ENCODE data around the gene CPNE2. TPM values are rescaled to one million over a fixed set of nuclear protein-coding genes. Genes with fewer than 3 reads are reported as not detected.
"Not testable (repeated sequence)": the region's sequence is repeated elsewhere in the genome, so short reads cannot be mapped to it uniquely, and the experiment has no call there.

Gene CPNE2
- total and polyA plus RNA-seq, 12 donors, result 9.6 to 43.6 (median 17.1) TPM

DNA sequence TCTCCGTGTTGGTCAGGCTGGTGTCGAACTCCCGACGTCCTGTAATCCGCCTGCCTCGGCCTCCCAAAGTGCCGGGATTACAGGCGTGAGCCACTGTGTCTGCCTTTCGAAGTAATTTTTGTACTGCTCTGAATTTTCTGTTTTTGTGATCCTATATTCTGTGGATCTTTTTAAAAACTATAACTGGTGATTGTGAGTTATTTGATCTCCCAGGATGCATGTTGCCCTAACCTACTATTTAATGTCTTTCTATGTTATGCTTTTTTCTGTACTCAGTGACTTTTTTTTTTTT, 96.3 kb downstream of the CPNE2 start:
- 93 to 96% (median 95%) methylated on average over 9 of the region's 9 CpGs for WGBS, 4 donors
- intact Hi-C loops (cut with DNase I), result no loop called here
- Histone ChIP-seq H3K27me3 (no peaks in the 10 kb centered on the region), H3K9me3 (replicated peaks in 1 of 3) (no peaks in the 10 kb centered on the region), H3K4me3 (no peak overlapping the region), H3K4me1 (replicated peaks in 1 of 2) (peaks cover 9 to 38% of the 10 kb centered on the region in 2 donors), H3K27ac (no peak overlapping the region), H3K36me3 (replicated peaks in 1 of 2) (no peaks in the 10 kb centered on the region)
- TF ChIP-seq POLR2A (IDR thresholded peaks at IDR 0.05), result no peak
- TF ChIP-seq, protein P1, sequence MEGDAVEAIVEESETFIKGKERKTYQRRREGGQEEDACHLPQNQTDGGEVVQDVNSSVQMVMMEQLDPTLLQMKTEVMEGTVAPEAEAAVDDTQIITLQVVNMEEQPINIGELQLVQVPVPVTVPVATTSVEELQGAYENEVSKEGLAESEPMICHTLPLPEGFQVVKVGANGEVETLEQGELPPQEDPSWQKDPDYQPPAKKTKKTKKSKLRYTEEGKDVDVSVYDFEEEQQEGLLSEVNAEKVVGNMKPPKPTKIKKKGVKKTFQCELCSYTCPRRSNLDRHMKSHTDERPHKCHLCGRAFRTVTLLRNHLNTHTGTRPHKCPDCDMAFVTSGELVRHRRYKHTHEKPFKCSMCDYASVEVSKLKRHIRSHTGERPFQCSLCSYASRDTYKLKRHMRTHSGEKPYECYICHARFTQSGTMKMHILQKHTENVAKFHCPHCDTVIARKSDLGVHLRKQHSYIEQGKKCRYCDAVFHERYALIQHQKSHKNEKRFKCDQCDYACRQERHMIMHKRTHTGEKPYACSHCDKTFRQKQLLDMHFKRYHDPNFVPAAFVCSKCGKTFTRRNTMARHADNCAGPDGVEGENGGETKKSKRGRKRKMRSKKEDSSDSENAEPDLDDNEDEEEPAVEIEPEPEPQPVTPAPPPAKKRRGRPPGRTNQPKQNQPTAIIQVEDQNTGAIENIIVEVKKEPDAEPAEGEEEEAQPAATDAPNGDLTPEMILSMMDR (IDR thresholded peaks at IDR 0.05), result no peak
- no peak for DNase-seq

DNA sequence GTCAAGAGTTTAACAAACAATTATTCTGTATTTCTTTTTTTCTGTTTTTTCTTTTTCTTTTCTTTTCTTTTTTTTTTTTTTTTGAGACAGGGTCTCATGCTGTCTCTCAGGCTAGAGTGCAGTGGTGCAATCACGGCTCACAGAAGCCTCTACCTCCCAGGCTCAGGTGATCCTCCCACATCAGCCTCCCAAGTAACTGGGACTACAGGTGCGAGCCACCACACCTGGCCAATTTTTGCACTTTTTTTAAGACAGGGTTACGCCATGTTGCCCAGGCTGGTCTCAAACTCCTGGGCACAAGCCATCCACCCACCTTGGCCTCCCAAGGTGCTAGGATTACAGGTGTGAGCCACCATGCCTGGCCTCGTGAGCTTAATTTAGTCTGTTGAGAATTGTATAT, 97.1 kb downstream of the CPNE2 start:
- DNase-seq; H3K9me3 ChIP-seq (replicated peaks in 1 of 3); H3K4me3 ChIP-seq; H3K27me3 ChIP-seq; intact Hi-C loops (cut with DNase I); H3K27ac ChIP-seq; H3K36me3 ChIP-seq (replicated peaks in 1 of 2): not testable (repeated sequence)
- peaks cover 9 to 41% of the 10 kb centered on the region in 2 donors for H3K4me1 ChIP-seq (replicated peaks in 1 of 2)
- WGBS, 4 donors, result 97 to 100% (median 98%) methylated on average over 4 of the region's 4 CpGs

DNA sequence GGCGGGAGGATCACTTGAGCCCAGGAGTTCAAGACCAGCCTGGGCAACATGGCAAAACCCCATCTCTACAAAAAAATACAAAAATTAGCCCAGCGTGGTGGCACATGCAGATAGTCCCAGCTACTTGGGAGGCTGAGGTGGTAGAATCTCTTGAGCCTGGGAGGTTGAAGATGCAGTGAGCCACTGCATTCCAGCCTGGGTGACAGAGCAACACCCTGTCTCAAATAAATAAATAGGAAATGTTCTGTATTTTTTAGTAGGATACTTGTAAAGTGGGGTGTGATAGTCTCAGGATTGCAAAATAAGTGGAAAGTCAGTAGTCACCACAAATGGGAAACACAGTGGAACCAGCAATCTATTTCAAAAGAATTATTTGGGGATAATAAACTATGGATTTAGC, 97.8 kb downstream of the CPNE2 start:
- Histone ChIP-seq H3K4me1 (replicated peaks in 1 of 2) (peaks cover 9 to 41% of the 10 kb centered on the region in 2 donors), H3K27me3 (no peaks in the 10 kb centered on the region), H3K36me3 (replicated peaks in 1 of 2) (no peaks in the 10 kb centered on the region), H3K27ac (no peak overlapping the region), H3K4me3 (no peak overlapping the region), H3K9me3 (replicated peaks in 1 of 3) (no peaks in the 10 kb centered on the region)
- no peak for TF ChIP-seq POLR2A (IDR thresholded peaks at IDR 0.05)
- TF ChIP-seq, protein P1 (IDR thresholded peaks at IDR 0.05), result no peak
- 95 to 100% (median 97%) methylated on average over 2 of the region's 2 CpGs for WGBS, 4 donors
- intact Hi-C loops (cut with DNase I), result loop anchor here in 1 of 2 donors (10.0 kb wide), 1 partner anchor 55 kb away; the partner anchor contains the start of gene ARL2BP
- DNase-seq, result no peak

DNA sequence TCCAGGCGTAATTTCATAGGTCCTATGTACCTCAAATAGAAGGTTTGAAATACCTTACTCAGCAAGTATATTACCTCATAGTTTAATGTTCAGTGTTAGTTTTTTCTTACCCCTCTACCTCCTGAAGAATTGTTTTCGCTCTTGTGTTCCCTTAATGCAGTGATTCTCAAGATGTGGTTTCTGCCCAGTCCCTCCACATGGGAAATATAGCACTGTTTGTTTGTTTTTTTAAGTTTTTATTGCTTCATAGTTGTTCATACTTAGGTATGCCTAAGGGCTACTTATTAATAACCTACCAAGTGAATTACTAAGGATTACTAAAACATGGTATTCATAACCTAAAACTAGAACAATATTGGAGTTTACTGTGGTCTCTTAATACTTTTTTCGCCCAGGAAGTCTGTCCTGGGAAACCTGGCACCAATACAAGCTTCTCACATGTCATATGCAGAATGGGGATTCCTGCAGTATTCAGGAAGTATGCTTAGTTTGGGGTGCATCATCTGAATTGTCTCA, 98.7 kb downstream of the CPNE2 start:
- H3K4me1 ChIP-seq (replicated peaks in 1 of 2), result peaks cover 9 to 41% of the 10 kb centered on the region in 2 donors
- no peaks in the 10 kb centered on the region for H3K36me3 ChIP-seq (replicated peaks in 1 of 2)
- H3K27me3 ChIP-seq, result no peaks in the 10 kb centered on the region
- DNase-seq, result no peak
- TF ChIP-seq POLR2A (IDR thresholded peaks at IDR 0.05), result no peak
- TF ChIP-seq, protein P1 (IDR thresholded peaks at IDR 0.05), result no peak
- WGBS, 4 donors, result 66 to 79% (median 70%) methylated on average over 3 of the region's 3 CpGs
- no peak overlapping the region for H3K4me3 ChIP-seq
- intact Hi-C loops (cut with DNase I), result loop anchor here in 1 of 2 donors (10.0 kb wide), 1 partner anchor 54 kb away; the partner anchor contains the start of gene ARL2BP
- H3K27ac ChIP-seq, result no peak overlapping the region
- H3K9me3 ChIP-seq (replicated peaks in 1 of 3), result no peaks in the 10 kb centered on the region

DNA sequence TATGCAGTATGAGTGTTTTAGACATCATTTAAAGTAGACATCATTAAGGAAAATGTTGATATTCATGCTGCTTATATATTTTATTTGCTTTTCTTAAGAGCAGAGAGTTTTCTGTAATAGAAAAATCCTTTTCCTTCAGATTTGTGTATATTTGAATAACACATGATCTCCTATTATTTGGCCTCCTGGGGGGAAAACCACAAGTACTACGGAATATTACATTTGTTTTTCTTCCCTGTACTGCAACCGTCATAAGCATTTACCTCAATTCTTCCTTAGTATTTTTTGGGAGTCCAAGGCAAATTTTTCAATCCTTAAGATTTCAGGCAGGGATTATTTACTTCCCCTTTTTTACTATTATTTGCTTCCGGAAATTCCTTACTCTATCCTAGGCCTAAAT, 99.8 kb downstream of the CPNE2 start:
- no peak overlapping the region for H3K4me3 ChIP-seq
- TF ChIP-seq, protein P1 (IDR thresholded peaks at IDR 0.05), result no peak
- no peak for TF ChIP-seq POLR2A (IDR thresholded peaks at IDR 0.05)

More for the DNA sequence above, 99.8 kb downstream of the CPNE2 start:
- intact Hi-C loops (cut with DNase I), result loop anchor here in 1 of 2 donors (10.0 kb wide), 1 partner anchor 53 kb away; the partner anchor contains the start of gene ARL2BP
- WGBS, 4 donors, result 77 to 97% (median 90%) methylated on average over 3 of the region's 3 CpGs
- no peaks in the 10 kb centered on the region for H3K9me3 ChIP-seq (replicated peaks in 1 of 3)
- H3K27me3 ChIP-seq, result no peaks in the 10 kb centered on the region
- no peak overlapping the region for H3K27ac ChIP-seq
- H3K4me1 ChIP-seq (replicated peaks in 1 of 2), result peaks cover 9 to 40% of the 10 kb centered on the region in 2 donors
- DNase-seq, result no peak
- no peaks in the 10 kb centered on the region for H3K36me3 ChIP-seq (replicated peaks in 1 of 2)
